Measurements from ENCODE around the gene NAA25. TPM values are rescaled to one million over a fixed set of nuclear protein-coding genes. Genes with fewer than 3 reads are reported as not detected.

NAA25 gene
- total and polyA plus RNA-seq, 9 of the 15 experiments (the other 6 are each of a cell fraction or from before 2014, with no cell fraction given): 26.6 to 59.6 (median 48.9) TPM

DNA sequence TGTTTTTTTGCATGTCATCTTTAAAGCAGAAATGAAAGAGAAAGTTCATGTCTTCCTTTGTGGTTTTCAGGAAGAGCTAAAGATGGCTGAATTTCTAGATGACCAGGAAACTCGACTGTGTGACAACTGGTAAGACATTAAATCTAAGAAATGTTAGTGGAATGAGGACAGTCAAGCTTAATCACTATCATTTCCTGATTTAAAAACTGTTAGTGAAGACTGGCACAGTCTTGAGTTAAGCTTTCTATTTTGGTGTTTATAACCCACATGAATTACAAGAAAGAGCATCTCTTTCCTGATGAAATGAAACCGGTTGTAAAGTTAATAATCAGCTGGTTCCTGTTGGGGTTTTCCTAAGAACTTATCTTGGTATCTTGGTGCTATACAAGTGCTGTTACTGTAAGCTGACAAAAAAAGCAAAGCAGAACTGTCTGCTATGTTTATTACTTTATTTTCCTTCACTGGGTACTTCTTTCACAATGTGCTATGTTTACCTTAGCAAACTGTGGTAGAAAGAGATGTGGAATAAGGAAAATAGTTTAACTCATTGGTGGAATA lies 21.9 kb upstream of the NAA25 start (continued):
- TF ChIP-seq THAP7 (CRISPR knock-in tag; IDR thresholded peaks at IDR 0.05) (no peak), TAF1 (IDR thresholded peaks at IDR 0.05; ENCODE audit: control insufficient read depth, extremely low read depth, insufficient read depth, low read length, severe bottlenecking) (no peak), GATAD2A (IDR thresholded peaks at IDR 0.05) (no peak), RBM15 (IDR thresholded peaks at IDR 0.05; ENCODE audit: insufficient read depth, low read length) (no peak), GTF3C2 (IDR thresholded peaks at IDR 0.05; ENCODE audit: borderline replicate concordance, extremely low read depth, insufficient read length) (no peak)
- TF ChIP-seq, protein P1, sequence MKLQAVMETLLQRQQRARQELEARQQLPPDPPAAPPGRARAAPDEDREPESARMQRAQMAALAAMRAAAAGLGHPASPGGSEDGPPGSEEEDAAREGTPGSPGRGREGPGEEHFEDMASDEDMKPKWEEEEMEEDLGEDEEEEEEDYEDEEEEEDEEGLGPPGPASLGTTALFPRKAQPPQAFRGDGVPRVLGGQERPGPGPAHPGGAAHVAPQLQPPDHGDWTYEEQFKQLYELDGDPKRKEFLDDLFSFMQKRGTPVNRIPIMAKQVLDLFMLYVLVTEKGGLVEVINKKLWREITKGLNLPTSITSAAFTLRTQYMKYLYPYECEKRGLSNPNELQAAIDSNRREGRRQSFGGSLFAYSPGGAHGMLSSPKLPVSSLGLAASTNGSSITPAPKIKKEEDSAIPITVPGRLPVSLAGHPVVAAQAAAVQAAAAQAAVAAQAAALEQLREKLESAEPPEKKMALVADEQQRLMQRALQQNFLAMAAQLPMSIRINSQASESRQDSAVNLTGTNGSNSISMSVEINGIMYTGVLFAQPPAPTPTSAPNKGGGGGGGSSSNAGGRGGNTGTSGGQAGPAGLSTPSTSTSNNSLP (IDR thresholded peaks at IDR 0.05; ENCODE audit: borderline replicate concordance, low read depth, low read length): no peak
- TF ChIP-seq, protein P2, sequence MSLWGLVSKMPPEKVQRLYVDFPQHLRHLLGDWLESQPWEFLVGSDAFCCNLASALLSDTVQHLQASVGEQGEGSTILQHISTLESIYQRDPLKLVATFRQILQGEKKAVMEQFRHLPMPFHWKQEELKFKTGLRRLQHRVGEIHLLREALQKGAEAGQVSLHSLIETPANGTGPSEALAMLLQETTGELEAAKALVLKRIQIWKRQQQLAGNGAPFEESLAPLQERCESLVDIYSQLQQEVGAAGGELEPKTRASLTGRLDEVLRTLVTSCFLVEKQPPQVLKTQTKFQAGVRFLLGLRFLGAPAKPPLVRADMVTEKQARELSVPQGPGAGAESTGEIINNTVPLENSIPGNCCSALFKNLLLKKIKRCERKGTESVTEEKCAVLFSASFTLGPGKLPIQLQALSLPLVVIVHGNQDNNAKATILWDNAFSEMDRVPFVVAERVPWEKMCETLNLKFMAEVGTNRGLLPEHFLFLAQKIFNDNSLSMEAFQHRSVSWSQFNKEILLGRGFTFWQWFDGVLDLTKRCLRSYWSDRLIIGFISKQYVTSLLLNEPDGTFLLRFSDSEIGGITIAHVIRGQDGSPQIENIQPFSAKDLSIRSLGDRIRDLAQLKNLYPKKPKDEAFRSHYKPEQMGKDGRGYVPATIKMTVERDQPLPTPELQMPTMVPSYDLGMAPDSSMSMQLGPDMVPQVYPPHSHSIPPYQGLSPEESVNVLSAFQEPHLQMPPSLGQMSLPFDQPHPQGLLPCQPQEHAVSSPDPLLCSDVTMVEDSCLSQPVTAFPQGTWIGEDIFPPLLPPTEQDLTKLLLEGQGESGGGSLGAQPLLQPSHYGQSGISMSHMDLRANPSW (CRISPR knock-in tag; IDR thresholded peaks at IDR 0.05): no peak
